ENCODE measurements around the gene DGKI. TPM values are rescaled to one million over a fixed set of nuclear protein-coding genes. Genes with fewer than 3 reads are reported as not detected.

The DGKI gene
- total RNA-seq, 1 experiment from 2014 or later, result 0.15 TPM

DNA sequence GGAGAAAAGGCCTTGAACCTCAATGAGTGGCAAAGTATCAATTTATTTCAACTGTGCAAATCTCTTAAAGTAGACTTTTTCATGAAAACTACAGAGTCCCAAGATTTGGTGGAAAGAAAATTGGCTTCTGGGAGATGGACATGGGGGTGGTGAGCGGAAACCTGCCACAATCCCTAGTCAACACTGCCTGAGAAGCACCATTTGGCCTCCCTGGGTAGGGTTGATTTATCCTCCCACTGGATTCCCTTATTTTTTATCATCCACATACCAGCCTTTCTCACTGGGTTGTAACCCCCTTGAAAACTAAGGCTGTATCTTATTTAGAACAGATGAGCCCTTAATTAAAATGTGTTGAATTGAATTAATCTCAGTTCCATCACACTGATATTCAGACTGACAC lies 401.5 kb downstream of the DGKI start:
- no peak for ATAC-seq
- Histone ChIP-seq H3K36me3 (ENCODE audit: control insufficient read depth in 1 of 2, insufficient read depth in 2 of 2, low read length in 2 of 2) (no peaks in the 10 kb centered on the region), H3K4me3 (replicated peaks in 1 of 2; ENCODE audit: low read depth in 1 of 2, low read length in 2 of 2) (no peak overlapping the region), H3K79me2 (ENCODE audit: insufficient read depth, low read length) (no peaks in the 10 kb centered on the region), H2AFZ (ENCODE audit: low read depth, low read length, poor library complexity, severe bottlenecking) (no peak overlapping the region), H3K27me3 (ENCODE audit: insufficient read depth, low read length) (no peaks in the 10 kb centered on the region), H3K4me1 (ENCODE audit: control insufficient read depth in 1 of 2, insufficient read depth in 2 of 2, low read length in 2 of 2) (no peaks in the 10 kb centered on the region), H4K20me1 (ENCODE audit: insufficient read depth) (no peaks in the 10 kb centered on the region), H3K9ac (ENCODE audit: low read length) (no peak overlapping the region), H3K27ac (ENCODE audit: low read depth, low read length) (no peak overlapping the region), H3K9me2 (ENCODE audit: insufficient read depth) (no peaks in the 10 kb centered on the region), H3K4me2 (ENCODE audit: low read length) (no peak overlapping the region), H3K9me3 (ENCODE audit: control insufficient read depth in 1 of 2, insufficient read depth in 1 of 2, low read depth in 1 of 2, low read length in 2 of 2) (no peaks in the 10 kb centered on the region; a peak in 1 of 4 replicates)
- RAD21 ChIA-PET (ENCODE audit: low non-redundant PET in 1 of 2, low total read pairs in 2 of 2, uncharacterized antibody in 2 of 2, unreplicated experiment in 2 of 2), result no interaction called here
- no peak for DNase-seq (ENCODE audit: low read depth, low spot score)
- TF ChIP-seq, protein P1, sequence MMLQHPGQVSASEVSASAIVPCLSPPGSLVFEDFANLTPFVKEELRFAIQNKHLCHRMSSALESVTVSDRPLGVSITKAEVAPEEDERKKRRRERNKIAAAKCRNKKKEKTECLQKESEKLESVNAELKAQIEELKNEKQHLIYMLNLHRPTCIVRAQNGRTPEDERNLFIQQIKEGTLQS (IDR thresholded peaks at IDR 0.05), result no peak
- no peak for TF ChIP-seq JUND (IDR thresholded peaks at IDR 0.05)
- TF ChIP-seq, protein P2, sequence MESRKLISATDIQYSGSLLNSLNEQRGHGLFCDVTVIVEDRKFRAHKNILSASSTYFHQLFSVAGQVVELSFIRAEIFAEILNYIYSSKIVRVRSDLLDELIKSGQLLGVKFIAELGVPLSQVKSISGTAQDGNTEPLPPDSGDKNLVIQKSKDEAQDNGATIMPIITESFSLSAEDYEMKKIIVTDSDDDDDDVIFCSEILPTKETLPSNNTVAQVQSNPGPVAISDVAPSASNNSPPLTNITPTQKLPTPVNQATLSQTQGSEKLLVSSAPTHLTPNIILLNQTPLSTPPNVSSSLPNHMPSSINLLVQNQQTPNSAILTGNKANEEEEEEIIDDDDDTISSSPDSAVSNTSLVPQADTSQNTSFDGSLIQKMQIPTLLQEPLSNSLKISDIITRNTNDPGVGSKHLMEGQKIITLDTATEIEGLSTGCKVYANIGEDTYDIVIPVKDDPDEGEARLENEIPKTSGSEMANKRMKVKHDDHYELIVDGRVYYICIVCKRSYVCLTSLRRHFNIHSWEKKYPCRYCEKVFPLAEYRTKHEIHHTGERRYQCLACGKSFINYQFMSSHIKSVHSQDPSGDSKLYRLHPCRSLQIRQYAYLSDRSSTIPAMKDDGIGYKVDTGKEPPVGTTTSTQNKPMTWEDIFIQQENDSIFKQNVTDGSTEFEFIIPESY (IDR thresholded peaks at IDR 0.05; ENCODE audit: extremely low read depth, insufficient replicate concordance, low read length), result no peak
- TF ChIP-seq, protein P3, sequence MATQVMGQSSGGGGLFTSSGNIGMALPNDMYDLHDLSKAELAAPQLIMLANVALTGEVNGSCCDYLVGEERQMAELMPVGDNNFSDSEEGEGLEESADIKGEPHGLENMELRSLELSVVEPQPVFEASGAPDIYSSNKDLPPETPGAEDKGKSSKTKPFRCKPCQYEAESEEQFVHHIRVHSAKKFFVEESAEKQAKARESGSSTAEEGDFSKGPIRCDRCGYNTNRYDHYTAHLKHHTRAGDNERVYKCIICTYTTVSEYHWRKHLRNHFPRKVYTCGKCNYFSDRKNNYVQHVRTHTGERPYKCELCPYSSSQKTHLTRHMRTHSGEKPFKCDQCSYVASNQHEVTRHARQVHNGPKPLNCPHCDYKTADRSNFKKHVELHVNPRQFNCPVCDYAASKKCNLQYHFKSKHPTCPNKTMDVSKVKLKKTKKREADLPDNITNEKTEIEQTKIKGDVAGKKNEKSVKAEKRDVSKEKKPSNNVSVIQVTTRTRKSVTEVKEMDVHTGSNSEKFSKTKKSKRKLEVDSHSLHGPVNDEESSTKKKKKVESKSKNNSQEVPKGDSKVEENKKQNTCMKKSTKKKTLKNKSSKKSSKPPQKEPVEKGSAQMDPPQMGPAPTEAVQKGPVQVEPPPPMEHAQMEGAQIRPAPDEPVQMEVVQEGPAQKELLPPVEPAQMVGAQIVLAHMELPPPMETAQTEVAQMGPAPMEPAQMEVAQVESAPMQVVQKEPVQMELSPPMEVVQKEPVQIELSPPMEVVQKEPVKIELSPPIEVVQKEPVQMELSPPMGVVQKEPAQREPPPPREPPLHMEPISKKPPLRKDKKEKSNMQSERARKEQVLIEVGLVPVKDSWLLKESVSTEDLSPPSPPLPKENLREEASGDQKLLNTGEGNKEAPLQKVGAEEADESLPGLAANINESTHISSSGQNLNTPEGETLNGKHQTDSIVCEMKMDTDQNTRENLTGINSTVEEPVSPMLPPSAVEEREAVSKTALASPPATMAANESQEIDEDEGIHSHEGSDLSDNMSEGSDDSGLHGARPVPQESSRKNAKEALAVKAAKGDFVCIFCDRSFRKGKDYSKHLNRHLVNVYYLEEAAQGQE (IDR thresholded peaks at IDR 0.05; ENCODE audit: low read depth), result no peak
- no TSS peak for BruUV-seq (replicated peaks)
- CTCF ChIA-PET, result no interaction called here
- intact Hi-C loops (cut with micrococcal nuclease), result no loop called here
- POLR2A ChIA-PET, result no interaction called here

All from HCT116 (cell line).